Peyer's patch (tissue), 4 donors: ENCODE results near the gene GAA.

Experiments used
- POLR2A ChIP-seq, 2 donors: fragments of 450-650 bp; IDR thresholded peaks; one replicate each; pipeline ENCODE4 v1.5.1; 2017; ENCODE audit warnings: antibody characterized with exemption in 2 of 2, mild to moderate bottlenecking in 2 of 2, moderate library complexity in 2 of 2
- TF ChIP-seq, protein P1 (sequence below), 6 experiments: fragments of 450-650 bp in 4 of 6; fragments of 200-600 bp in 2 of 6; sonication (generic) in 1 of 6; IDR thresholded peaks; one replicate each; pipeline ENCODE4 v1.5.1; 2017 to 2019; ENCODE audit warnings: antibody characterized with exemption in 6 of 6, mild to moderate bottlenecking in 3 of 6, moderate library complexity in 1 of 6

GRCh38 chr17:80109713-80110446, 8.5 kb downstream of the GAA start:
- TF ChIP-seq, protein P1, sequence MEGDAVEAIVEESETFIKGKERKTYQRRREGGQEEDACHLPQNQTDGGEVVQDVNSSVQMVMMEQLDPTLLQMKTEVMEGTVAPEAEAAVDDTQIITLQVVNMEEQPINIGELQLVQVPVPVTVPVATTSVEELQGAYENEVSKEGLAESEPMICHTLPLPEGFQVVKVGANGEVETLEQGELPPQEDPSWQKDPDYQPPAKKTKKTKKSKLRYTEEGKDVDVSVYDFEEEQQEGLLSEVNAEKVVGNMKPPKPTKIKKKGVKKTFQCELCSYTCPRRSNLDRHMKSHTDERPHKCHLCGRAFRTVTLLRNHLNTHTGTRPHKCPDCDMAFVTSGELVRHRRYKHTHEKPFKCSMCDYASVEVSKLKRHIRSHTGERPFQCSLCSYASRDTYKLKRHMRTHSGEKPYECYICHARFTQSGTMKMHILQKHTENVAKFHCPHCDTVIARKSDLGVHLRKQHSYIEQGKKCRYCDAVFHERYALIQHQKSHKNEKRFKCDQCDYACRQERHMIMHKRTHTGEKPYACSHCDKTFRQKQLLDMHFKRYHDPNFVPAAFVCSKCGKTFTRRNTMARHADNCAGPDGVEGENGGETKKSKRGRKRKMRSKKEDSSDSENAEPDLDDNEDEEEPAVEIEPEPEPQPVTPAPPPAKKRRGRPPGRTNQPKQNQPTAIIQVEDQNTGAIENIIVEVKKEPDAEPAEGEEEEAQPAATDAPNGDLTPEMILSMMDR (IDR thresholded peaks at IDR 0.05) = no peak
- no peak for TF ChIP-seq POLR2A (IDR thresholded peaks at IDR 0.05)
